PC-3 (cell line): ENCODE data around the gene MELTF.
A peak's percentile ranks its signal among the peaks of the same experiment; 100 is the strongest.

Source experiments
- EZH2 ChIP-seq: fragments of 300-600 bp; sonication (generic); IDR thresholded peaks from one replicate; pipeline ENCODE4 v1.6.1; 2017; ENCODE audit warnings: antibody characterized with exemption, mild to moderate bottlenecking, low read length; ENCODE audit not compliant: unreplicated experiment
- EZH2phosphoT487 ChIP-seq: fragments of 300-600 bp; sonication (generic); IDR thresholded peaks from 2 replicates; pipeline ENCODE4 v1.6.1; 2018; ENCODE audit warnings: mild to moderate bottlenecking, antibody characterized with exemption, low read length, borderline replicate concordance
- TF ChIP-seq, protein P1 (sequence below): fragments of 300-600 bp; sonication (generic); conservative IDR thresholded peaks from 2 replicates; pipeline ENCODE4 v1.5.1; 2017; ENCODE audit warnings: antibody characterized with exemption, low read depth, mild to moderate bottlenecking, low read length

DNA sequence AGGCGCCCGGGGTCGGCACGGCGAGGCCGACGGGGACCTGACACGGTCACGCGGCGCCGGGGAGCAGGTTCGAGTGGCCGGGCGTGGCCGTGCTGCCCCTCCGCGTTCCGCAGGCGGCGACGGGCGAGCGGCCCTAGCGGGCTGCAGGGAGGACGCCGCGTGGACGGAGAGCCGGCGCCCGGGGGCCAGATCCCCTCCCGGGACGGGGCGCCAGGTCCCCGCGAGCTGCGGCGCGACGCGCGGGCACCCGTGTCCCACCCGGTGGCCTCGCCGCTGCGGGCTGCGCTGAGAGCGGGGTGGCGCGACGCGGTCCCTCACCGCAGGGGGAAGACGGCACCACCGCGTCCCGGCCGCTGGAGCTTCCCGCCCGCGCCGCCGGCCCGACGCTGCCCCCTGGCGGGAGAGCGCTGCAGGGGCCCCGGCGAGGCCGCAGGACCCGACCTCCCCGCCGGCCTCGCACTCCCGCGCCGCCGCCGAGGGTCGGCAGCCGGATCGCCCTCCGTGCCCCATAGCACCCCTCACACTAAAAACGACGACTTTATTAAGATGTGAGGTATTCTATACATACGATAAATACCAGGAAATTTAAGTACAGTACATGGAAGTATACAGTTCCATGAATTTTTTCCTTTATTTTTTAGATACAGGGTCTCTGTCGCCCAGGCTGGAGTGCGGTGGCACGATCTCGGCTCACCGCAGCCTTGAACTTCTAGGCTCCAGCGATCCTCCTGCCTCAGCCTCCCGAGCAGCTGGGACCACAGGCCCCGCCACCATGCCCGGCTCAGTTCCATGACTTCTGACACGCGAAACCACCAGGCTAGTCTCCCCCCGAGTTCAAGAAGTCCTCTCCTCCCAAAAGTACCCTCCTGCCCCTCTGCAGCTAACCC is 59.7 kb downstream of the MELTF start:
- TF ChIP-seq, protein P1, sequence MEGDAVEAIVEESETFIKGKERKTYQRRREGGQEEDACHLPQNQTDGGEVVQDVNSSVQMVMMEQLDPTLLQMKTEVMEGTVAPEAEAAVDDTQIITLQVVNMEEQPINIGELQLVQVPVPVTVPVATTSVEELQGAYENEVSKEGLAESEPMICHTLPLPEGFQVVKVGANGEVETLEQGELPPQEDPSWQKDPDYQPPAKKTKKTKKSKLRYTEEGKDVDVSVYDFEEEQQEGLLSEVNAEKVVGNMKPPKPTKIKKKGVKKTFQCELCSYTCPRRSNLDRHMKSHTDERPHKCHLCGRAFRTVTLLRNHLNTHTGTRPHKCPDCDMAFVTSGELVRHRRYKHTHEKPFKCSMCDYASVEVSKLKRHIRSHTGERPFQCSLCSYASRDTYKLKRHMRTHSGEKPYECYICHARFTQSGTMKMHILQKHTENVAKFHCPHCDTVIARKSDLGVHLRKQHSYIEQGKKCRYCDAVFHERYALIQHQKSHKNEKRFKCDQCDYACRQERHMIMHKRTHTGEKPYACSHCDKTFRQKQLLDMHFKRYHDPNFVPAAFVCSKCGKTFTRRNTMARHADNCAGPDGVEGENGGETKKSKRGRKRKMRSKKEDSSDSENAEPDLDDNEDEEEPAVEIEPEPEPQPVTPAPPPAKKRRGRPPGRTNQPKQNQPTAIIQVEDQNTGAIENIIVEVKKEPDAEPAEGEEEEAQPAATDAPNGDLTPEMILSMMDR = peak; percentile 64
- TF ChIP-seq EZH2 (no peak), EZH2phosphoT487 (no peak)
